Left lung (tissue), 10 donors: ENCODE data around the gene NAA10. TPM values are rescaled to one million over a fixed set of nuclear protein-coding genes. Genes with fewer than 3 reads are reported as not detected.

Experiments used
- ATAC-seq: fragments of 200-7000 bp; cut with Tn5 transposase; one replicate; pipeline ENCODE4 v1.9.1; 2020; ENCODE audit warnings: moderate library complexity
- DNase-seq, 4 donors: peaks; one replicate each; pipeline ENCODE4 v3.0.0-alpha.2; 2013 to 2020
- H3K27ac ChIP-seq, 2 donors: fragments of 200-600 bp; sonication (generic) in 1 of 2; one replicate each; pipeline versions ENCODE4 v1.5.0 to v1.8.0; 2020 to 2021
- H3K27me3 ChIP-seq, 2 donors: fragments of 200-600 bp; sonication (generic) in 1 of 2; one replicate each; pipeline versions ENCODE4 v1.5.0 to v1.8.0; 2020 to 2021
- H3K36me3 ChIP-seq, 2 donors: fragments of 200-600 bp; sonication (generic) in 1 of 2; one replicate each; pipeline versions ENCODE4 v1.5.0 to v1.8.0; 2020 to 2021
- H3K4me1 ChIP-seq, 2 donors: fragments of 200-600 bp; one replicate each; pipeline ENCODE4 v1.8.0; 2021
- H3K4me3 ChIP-seq, 2 donors: fragments of 200-600 bp; sonication (generic) in 1 of 2; one replicate each; pipeline versions ENCODE4 v1.5.0 to v1.8.0; 2020 to 2021; ENCODE audit warnings: mild to moderate bottlenecking in 1 of 2
- H3K9me3 ChIP-seq, 2 donors: fragments of 200-600 bp; sonication (generic) in 1 of 2; one replicate each; pipeline versions ENCODE4 v1.5.0 to v1.8.0; 2020 to 2021
- CTCF ChIP-seq, 2 donors: fragments of 200-600 bp; sonication (generic) in 1 of 2; IDR thresholded peaks; one replicate each; pipeline versions ENCODE4 v1.5.0 to v1.8.0; 2021; ENCODE audit warnings: antibody characterized with exemption in 2 of 2
- intact Hi-C, 2 donors: fragments of 100-400 bp; cut with DNase I; formaldehyde crosslinking; loops; one replicate each; pipeline versions ENCODE4 v1.11.2 to v1.14.2; 2022
- polyA plus RNA-seq, 6 donors: library from polyadenylated mRNA; unstranded; fragments of 120-200 nt; gene quantifications; one replicate each; pipeline ENCODE4 v1.2.1, GENCODE V29; 2013; ENCODE audit not compliant: insufficient read length in 6 of 6
- total RNA-seq, 2 donors: library from RNA; stranded (reverse); fragmentation: NEBNext Ultra II Directional; extraction: Animal tissue kit (Norgen Biotek cat#: 25700); gene quantifications; one replicate each; pipeline ENCODE4 v1.2.1, GENCODE V29; 2021
- donor health status: DM: no; HTN: yes; CAD: no.
- donor health status: DM: no; HTN: no; CAD: no.

NAA10 gene
- total and polyA plus RNA-seq, 8 donors, result 49.0 to 105 (median 57.5) TPM

- no peak for DNase-seq
- TF ChIP-seq CTCF (IDR thresholded peaks at IDR 0.05), result no peak
- Histone ChIP-seq H3K27me3 (no peaks in the 10 kb centered on the region), H3K36me3 (peaks cover 0 to 100% of the 10 kb centered on the region in 2 donors), H3K4me1 (no peaks in the 10 kb centered on the region), H3K27ac (no peak overlapping the region), H3K4me3 (no peak overlapping the region), H3K9me3 (no peaks in the 10 kb centered on the region)
- ATAC-seq, result no peak
- intact Hi-C loops, result no loop called here
Observed at GRCh38 chrX:153957224-153957623, 22.4 kb upstream of the NAA10 start.

GRCh38 chrX:153956044-153956907 lies 21.4 kb upstream of the NAA10 start:
- DNase-seq, result no peak
- Histone ChIP-seq H3K4me1 (no peaks in the 10 kb centered on the region), H3K27ac (no peak overlapping the region), H3K9me3 (no peaks in the 10 kb centered on the region), H3K27me3 (no peaks in the 10 kb centered on the region), H3K4me3 (no peak overlapping the region), H3K36me3 (peaks cover 0 to 100% of the 10 kb centered on the region in 2 donors)
- intact Hi-C loops, result no loop called here
- no peak for TF ChIP-seq CTCF (IDR thresholded peaks at IDR 0.05)
- no peak for ATAC-seq

- H3K4me3 ChIP-seq, result no peak overlapping the region
- DNase-seq, result no peak
- intact Hi-C loops, result no loop called here
Observed at GRCh38 chrX:153955228-153955732, 20.4 kb upstream of the NAA10 start.

GRCh38 chrX:153954558-153955227 lies 19.9 kb upstream of the NAA10 start:
- no peak overlapping the region for H3K27ac ChIP-seq

More at GRCh38 chrX:153955228-153955732, 20.4 kb upstream of the NAA10 start:
- H3K27ac ChIP-seq, result no peak overlapping the region
- H3K36me3 ChIP-seq, result peaks cover 0 to 100% of the 10 kb centered on the region in 2 donors
- H3K27me3 ChIP-seq, result no peaks in the 10 kb centered on the region
- no peak for TF ChIP-seq CTCF (IDR thresholded peaks at IDR 0.05)
- no peaks in the 10 kb centered on the region for H3K9me3 ChIP-seq
- H3K4me1 ChIP-seq, result no peaks in the 10 kb centered on the region
- no peak for ATAC-seq

More at GRCh38 chrX:153954558-153955227, 19.9 kb upstream of the NAA10 start:
- Histone ChIP-seq H3K36me3 (peaks cover 0 to 100% of the 10 kb centered on the region in 2 donors), H3K9me3 (no peaks in the 10 kb centered on the region), H3K27me3 (no peaks in the 10 kb centered on the region), H3K4me3 (no peak overlapping the region), H3K4me1 (peaks cover 0 to under 1% of the 10 kb centered on the region in 2 donors)
- no peak for ATAC-seq
- DNase-seq, result no peak
- no peak for TF ChIP-seq CTCF (IDR thresholded peaks at IDR 0.05)
- intact Hi-C loops, result no loop called here
